K562 (cell line): ENCODE measurements around the gene STX2. TPM values are rescaled to one million over a fixed set of nuclear protein-coding genes. Genes with fewer than 3 reads are reported as not detected.
A peak's percentile ranks its signal among the peaks of the same experiment; 100 is the strongest.

ENCODE experiments used
- HDAC2 ChIP-seq: fragments of 450-650 bp; IDR thresholded peaks from 2 replicates; pipeline ENCODE4 v1.6.1; 2016; ENCODE audit warnings: mild to moderate bottlenecking
- HDAC3 ChIP-seq: fragments of 450-650 bp; IDR thresholded peaks from 2 replicates; pipeline ENCODE4 v1.6.1; 2018; ENCODE audit warnings: borderline replicate concordance, mild to moderate bottlenecking, moderate library complexity; ENCODE audit not compliant: partially characterized antibody
- LEF1 ChIP-seq: fragments of 450-650 bp; IDR thresholded peaks from 2 replicates; pipeline ENCODE4 v1.6.1; 2016; ENCODE audit warnings: mild to moderate bottlenecking
- MYC ChIP-seq, 2 experiments: fragments of 250-450 bp in 1 of 2; sonication (Bioruptor Pico) in 1 of 2; IDR thresholded peaks; 2 replicates each; pipeline versions ENCODE4 v1.5.1 to v1.6.1; 2012 to 2021; ENCODE audit warnings: low read depth in 2 of 2, borderline replicate concordance in 1 of 2, improper control_type of control experiment in 1 of 2, low read length in 1 of 2, mild to moderate bottlenecking in 1 of 2, moderate library complexity in 1 of 2
- POLR2G ChIP-seq: fragments of 200-400 bp; formaldehyde crosslinking; IDR thresholded peaks from 2 replicates; pipeline ENCODE4 v1.6.1; 2017; ENCODE audit warnings: low read depth, mild to moderate bottlenecking, antibody characterized with exemption, low read length, moderate library complexity
- TEAD4 ChIP-seq, 2 experiments: sonication (generic) in 1 of 2; formaldehyde crosslinking in 1 of 2; IDR thresholded peaks; 2 replicates each; pipeline versions ENCODE4 v1.6.1 to v1.8.0; 2012 to 2022; ENCODE audit warnings: borderline replicate concordance in 1 of 2, inconsistent platforms in 1 of 2, low read length in 1 of 2, mild to moderate bottlenecking in 1 of 2, missing genetic modification reagents in 1 of 2
- ZNF124 ChIP-seq: sonication (generic); formaldehyde crosslinking; IDR thresholded peaks from 2 replicates; pipeline ENCODE4 v1.8.1; 2022; ENCODE audit warnings: missing genetic modification reagents
- ZNF232 ChIP-seq: sonication (generic); formaldehyde crosslinking; IDR thresholded peaks from 2 replicates; pipeline ENCODE4 v1.8.0; 2022; ENCODE audit warnings: mild to moderate bottlenecking, missing genetic modification reagents
- ZNF384 ChIP-seq: IDR thresholded peaks from 2 replicates; pipeline ENCODE4 v1.6.1; 2012; ENCODE audit warnings: low read depth, low read length, improper control_type of control experiment
- polyA plus RNA-seq, 8 experiments: library from polyadenylated mRNA; depleted of rRNA in 4 of 8; stranded (reverse) in 5 of 8; unstranded in 3 of 8; fragments of >200 nt; fragmentation: Nextera tagmentation in 2 of 8; fragmentation: Illumina TruSeq in 1 of 8; extraction: Ambion mirVana in 2 of 8; extraction: Trizol in 1 of 8; gene quantifications; 2 replicates each; pipeline versions ENCODE4 v1.2.1 to v1.2.3, GENCODE V29; 2011 to 2014; ENCODE audit warnings: inconsistent platforms in 1 of 8, missing spikeins in 1 of 8
- total RNA-seq, 7 experiments: library from RNA; depleted of rRNA in 6 of 7; stranded (reverse); fragments of >200 nt in 6 of 7; fragmentation: Illumina TruSeq in 2 of 7; extraction: Trizol in 2 of 7; gene quantifications; 2 replicates each; pipeline versions ENCODE4 v1.2.1 to v1.2.3, GENCODE V29; 2011 to 2021; ENCODE audit warnings: low replicate concordance in 1 of 7
- TF ChIP-seq, protein P1 (sequence below): sonication (generic); formaldehyde crosslinking; IDR thresholded peaks from 2 replicates; pipeline ENCODE4 v1.8.0; 2022; ENCODE audit warnings: mild to moderate bottlenecking, missing genetic modification reagents
- TF ChIP-seq, protein P2 (sequence below): sonication (generic); formaldehyde crosslinking; IDR thresholded peaks from 2 replicates; pipeline ENCODE4 v1.8.1; 2023; ENCODE audit warnings: missing genetic modification reagents, mild to moderate bottlenecking, borderline replicate concordance
- TF ChIP-seq, protein P3 (sequence below): IDR thresholded peaks from 3 replicates; pipeline ENCODE4 v1.6.1; 2011; ENCODE audit warnings: borderline replicate concordance, mild to moderate bottlenecking, moderate library complexity; ENCODE audit not compliant: insufficient read length; ENCODE audit errors: extremely low read depth
- TF ChIP-seq, protein P4 (sequence below): fragments of 250-450 bp; sonication (Bioruptor Pico); IDR thresholded peaks from 2 replicates; pipeline ENCODE4 v1.8.0; 2022; ENCODE audit warnings: inconsistent platforms, mild to moderate bottlenecking, moderate library complexity, borderline replicate concordance
- TF ChIP-seq, protein P5 (sequence below): sonication (generic); formaldehyde crosslinking; IDR thresholded peaks from 2 replicates; pipeline ENCODE4 v1.9.0; 2022; ENCODE audit warnings: mild to moderate bottlenecking, missing genetic modification reagents

The STX2 gene
- total and polyA plus RNA-seq, 9 of the 15 experiments (the other 6 are each of a cell fraction or from before 2014, with no cell fraction given) = 22.2 to 54.6 (median 30.8) TPM

DNA sequence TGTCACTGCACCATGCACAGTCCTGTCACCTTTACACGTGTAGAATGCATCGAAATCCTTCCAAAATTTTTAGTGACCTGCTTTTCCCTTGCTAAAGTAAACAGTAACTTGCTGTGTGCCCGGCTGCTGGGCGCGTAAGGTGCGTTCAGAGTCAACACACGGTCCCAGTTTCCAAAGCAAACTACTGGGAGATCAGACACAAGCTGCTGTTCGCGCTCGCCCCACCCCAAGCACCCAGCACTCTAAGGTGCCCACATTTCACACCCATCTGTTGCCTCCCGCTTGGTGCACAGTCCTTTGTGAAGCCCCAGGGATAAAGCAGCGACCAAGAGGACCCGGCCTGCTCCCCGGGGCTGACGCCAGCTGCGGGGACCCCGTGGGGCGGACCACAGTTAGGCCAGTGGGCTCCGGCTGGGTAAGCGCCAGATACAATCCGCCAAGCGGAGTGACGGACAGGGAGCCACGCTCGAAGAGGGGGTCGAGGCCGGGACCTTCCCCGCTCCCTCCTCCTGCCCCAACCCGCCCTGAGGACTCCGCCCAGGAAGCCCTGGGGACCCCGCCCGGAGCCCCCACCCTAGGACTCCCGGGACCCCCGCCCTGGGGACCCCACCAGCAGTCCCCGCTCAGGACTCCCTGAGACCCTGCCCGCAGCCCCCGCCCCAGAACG lies 633 bp downstream of the STX2 start (continued):
- TF ChIP-seq, protein P1, sequence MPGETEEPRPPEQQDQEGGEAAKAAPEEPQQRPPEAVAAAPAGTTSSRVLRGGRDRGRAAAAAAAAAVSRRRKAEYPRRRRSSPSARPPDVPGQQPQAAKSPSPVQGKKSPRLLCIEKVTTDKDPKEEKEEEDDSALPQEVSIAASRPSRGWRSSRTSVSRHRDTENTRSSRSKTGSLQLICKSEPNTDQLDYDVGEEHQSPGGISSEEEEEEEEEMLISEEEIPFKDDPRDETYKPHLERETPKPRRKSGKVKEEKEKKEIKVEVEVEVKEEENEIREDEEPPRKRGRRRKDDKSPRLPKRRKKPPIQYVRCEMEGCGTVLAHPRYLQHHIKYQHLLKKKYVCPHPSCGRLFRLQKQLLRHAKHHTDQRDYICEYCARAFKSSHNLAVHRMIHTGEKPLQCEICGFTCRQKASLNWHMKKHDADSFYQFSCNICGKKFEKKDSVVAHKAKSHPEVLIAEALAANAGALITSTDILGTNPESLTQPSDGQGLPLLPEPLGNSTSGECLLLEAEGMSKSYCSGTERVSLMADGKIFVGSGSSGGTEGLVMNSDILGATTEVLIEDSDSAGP (CRISPR knock-in tag) = 0 out of 2 replicates have a peak, but pooled peaks have one; percentile 37
- TF ChIP-seq, protein P2, sequence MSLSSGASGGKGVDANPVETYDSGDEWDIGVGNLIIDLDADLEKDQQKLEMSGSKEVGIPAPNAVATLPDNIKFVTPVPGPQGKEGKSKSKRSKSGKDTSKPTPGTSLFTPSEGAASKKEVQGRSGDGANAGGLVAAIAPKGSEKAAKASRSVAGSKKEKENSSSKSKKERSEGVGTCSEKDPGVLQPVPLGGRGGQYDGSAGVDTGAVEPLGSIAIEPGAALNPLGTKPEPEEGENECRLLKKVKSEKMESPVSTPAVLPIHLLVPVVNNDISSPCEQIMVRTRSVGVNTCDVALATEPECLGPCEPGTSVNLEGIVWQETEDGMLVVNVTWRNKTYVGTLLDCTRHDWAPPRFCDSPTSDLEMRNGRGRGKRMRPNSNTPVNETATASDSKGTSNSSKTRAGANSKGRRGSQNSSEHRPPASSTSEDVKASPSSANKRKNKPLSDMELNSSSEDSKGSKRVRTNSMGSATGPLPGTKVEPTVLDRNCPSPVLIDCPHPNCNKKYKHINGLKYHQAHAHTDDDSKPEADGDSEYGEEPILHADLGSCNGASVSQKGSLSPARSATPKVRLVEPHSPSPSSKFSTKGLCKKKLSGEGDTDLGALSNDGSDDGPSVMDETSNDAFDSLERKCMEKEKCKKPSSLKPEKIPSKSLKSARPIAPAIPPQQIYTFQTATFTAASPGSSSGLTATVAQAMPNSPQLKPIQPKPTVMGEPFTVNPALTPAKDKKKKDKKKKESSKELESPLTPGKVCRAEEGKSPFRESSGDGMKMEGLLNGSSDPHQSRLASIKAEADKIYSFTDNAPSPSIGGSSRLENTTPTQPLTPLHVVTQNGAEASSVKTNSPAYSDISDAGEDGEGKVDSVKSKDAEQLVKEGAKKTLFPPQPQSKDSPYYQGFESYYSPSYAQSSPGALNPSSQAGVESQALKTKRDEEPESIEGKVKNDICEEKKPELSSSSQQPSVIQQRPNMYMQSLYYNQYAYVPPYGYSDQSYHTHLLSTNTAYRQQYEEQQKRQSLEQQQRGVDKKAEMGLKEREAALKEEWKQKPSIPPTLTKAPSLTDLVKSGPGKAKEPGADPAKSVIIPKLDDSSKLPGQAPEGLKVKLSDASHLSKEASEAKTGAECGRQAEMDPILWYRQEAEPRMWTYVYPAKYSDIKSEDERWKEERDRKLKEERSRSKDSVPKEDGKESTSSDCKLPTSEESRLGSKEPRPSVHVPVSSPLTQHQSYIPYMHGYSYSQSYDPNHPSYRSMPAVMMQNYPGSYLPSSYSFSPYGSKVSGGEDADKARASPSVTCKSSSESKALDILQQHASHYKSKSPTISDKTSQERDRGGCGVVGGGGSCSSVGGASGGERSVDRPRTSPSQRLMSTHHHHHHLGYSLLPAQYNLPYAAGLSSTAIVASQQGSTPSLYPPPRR = no peak
- TF ChIP-seq POLR2G = 0 out of 2 replicates have a peak, but pooled peaks have one; percentile 51
- TF ChIP-seq TEAD4 (IDR thresholded peaks at IDR 0.05; ENCODE audit: low read length) = no peak
- no peak for TF ChIP-seq TEAD4 (CRISPR knock-in tag; IDR thresholded peaks at IDR 0.05; ENCODE audit: borderline replicate concordance)
- TF ChIP-seq, protein P3, sequence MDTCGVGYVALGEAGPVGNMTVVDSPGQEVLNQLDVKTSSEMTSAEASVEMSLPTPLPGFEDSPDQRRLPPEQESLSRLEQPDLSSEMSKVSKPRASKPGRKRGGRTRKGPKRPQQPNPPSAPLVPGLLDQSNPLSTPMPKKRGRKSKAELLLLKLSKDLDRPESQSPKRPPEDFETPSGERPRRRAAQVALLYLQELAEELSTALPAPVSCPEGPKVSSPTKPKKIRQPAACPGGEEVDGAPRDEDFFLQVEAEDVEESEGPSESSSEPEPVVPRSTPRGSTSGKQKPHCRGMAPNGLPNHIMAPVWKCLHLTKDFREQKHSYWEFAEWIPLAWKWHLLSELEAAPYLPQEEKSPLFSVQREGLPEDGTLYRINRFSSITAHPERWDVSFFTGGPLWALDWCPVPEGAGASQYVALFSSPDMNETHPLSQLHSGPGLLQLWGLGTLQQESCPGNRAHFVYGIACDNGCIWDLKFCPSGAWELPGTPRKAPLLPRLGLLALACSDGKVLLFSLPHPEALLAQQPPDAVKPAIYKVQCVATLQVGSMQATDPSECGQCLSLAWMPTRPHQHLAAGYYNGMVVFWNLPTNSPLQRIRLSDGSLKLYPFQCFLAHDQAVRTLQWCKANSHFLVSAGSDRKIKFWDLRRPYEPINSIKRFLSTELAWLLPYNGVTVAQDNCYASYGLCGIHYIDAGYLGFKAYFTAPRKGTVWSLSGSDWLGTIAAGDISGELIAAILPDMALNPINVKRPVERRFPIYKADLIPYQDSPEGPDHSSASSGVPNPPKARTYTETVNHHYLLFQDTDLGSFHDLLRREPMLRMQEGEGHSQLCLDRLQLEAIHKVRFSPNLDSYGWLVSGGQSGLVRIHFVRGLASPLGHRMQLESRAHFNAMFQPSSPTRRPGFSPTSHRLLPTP = no peak
- TF ChIP-seq ZNF232 = no peak
- no peak for TF ChIP-seq ZNF384
- TF ChIP-seq, protein P4, sequence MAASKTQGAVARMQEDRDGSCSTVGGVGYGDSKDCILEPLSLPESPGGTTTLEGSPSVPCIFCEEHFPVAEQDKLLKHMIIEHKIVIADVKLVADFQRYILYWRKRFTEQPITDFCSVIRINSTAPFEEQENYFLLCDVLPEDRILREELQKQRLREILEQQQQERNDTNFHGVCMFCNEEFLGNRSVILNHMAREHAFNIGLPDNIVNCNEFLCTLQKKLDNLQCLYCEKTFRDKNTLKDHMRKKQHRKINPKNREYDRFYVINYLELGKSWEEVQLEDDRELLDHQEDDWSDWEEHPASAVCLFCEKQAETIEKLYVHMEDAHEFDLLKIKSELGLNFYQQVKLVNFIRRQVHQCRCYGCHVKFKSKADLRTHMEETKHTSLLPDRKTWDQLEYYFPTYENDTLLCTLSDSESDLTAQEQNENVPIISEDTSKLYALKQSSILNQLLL (CRISPR knock-in tag) = no peak
- TF ChIP-seq HDAC2 = 0 out of 2 replicates have a peak, but pooled peaks have one; percentile 38
- no peak for TF ChIP-seq LEF1
- TF ChIP-seq MYC (IDR thresholded peaks at IDR 0.05; ENCODE audit: low read depth, low read length) = 0 out of 2 replicates have a peak, but pooled peaks have one; percentile 32
- no peak for TF ChIP-seq MYC (CRISPR knock-in tag; IDR thresholded peaks at IDR 0.05; ENCODE audit: borderline replicate concordance, low read depth)
- TF ChIP-seq ZNF124 (CRISPR knock-in tag) = no peak
- TF ChIP-seq, protein P5, sequence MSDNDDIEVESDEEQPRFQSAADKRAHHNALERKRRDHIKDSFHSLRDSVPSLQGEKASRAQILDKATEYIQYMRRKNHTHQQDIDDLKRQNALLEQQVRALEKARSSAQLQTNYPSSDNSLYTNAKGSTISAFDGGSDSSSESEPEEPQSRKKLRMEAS (CRISPR knock-in tag) = peak; percentile 56
- no peak for TF ChIP-seq HDAC3
